GM18517 (cell line): ENCODE data around the gene MTCL3.

Experiments used
- ATAC-seq: cut with Tn5 transposase; IDR thresholded peaks from one replicate; pipeline ENCODE4 v1.9.1; 2021; ENCODE audit warnings: mild to moderate bottlenecking, moderate library complexity; ENCODE audit not compliant: unreplicated experiment

The MTCL3 gene

DNA sequence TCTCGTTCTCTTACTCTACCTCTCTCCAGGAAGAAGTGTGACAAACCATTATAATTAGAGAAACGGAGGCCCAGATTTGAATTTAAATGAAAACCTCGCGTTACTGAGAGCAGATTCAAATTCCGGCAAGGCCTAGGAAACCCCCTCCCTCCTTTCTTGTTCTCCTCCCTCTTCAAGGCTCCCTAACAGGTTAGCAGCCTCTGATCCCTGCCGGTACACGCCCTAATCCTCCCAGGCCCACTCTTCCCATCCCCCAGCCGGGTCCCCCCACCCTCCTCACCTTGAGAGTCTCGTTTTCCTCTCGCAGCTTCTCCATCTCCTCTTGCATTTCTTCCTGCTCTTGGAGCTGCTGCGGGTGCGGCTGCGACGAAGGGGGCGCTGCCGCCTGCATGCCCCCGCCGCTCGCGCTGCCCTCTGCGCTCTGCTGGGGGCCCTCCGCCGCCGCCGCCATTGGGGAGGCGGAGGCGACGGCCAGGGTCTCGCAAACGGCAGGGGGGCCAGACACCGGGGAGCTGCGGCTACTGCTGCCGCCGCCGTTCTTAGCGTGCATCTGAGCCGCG is 3.8 kb downstream of the MTCL3 start:
- ATAC-seq = peak; percentile 15

DNA sequence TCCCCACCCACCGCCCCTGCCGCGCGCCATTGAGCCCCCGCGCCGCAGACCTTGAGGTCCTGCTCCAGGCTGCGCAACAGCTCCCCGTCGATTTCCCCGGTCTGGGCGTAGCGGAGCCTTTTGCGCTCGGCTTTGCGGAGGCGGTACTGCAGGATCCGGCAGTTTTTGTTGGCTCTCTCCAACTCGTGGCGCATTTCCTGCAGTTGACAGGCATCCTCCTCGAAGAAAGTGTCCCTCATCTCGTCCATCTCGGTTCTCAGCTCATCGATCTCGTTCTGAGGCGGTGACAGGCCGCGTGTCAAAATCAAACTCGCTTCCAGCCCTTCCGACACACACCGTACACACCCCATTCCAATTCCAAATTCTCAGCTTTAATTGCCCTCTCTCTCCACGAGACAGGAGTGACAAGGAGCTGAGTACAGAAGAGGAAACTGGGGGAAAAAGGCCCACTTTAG is 4.3 kb downstream of the MTCL3 start:
- no peak for ATAC-seq

DNA sequence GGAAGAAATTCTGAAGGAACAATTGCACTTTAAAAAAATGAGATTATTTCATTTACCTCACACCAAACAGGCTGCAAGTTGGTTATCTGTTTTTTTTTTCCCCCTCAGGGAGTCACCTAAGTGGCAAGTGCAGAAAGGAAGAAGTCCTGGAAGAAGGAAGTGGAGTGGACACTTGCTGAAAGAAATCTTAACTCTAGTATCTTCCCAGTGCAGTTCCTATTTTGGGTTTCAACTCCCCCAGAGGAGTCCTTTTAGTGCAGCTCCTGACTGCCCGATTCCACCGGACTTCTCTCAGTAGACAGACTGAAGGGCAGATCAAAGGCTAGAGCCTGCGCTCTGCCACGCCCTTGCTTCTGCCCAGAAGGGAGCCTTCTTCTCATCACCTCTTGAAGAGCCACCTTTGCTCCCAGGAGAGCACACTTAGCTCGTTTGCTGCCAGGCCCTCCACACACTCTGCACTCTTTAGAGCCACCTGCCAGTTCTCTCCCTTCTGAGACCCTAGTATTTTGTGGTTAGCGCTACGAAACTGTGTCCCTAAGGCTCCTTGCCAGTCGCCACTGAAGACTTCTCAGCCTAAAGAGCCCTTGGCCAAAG is 4.9 kb downstream of the MTCL3 start:
- no peak for ATAC-seq

DNA sequence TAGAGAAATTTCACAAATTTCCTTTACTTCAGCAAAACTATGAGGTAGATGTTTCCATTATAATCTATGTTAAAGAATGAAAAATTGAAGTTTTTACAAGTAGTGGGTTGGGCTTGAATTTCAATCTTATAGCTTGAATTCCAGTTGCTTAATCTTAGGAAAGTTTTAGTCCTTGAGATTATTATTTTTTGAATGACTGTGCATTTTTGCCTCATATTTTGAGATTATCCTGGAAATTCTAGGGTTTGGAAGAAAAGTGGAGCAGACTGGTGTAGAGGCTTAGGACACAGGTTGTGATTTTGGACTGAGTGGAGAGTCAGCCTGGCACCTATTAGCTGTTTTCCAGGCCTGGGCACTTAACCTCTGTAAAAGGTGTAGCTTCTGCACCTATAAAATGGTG is 5.7 kb downstream of the MTCL3 start:
- no peak for ATAC-seq

DNA sequence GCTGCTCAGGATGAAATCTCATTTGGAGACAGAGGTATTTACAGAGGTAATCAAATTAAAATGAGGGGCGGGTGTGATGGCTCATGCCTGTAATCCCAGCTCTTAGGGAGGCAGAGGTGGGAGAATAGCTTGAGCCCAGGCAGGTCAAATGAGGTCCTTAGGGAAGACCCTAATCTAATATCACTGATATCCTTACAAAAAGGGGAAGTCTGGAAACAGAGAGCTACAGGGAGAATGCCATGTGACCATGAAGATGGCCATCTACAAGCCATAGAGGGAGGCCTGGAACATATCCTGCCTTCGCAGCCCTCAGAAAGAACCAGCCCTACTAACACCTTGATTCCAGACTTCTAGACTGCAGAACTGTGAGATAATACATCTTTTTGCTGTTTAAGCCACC is 8.3 kb downstream of the MTCL3 start:
- ATAC-seq = no peak

DNA sequence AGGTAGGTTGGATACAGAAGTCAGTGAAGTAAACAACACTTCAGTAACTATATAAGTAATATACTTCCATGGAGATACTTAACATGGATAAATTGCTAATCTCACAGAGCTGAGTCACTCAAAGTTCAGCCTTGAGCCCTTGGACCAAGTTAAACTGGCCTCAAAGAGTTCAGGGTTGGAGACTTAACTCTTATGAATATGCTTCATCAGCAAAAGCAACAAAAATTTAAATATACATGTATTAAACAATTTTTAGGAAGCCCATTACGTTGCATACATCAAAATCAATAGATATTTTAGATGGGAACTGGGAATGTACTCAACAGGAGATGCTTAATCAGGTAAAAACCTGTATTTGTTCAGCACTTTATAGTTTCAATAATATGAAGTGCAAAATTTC is 12.2 kb downstream of the MTCL3 start:
- no peak for ATAC-seq

DNA sequence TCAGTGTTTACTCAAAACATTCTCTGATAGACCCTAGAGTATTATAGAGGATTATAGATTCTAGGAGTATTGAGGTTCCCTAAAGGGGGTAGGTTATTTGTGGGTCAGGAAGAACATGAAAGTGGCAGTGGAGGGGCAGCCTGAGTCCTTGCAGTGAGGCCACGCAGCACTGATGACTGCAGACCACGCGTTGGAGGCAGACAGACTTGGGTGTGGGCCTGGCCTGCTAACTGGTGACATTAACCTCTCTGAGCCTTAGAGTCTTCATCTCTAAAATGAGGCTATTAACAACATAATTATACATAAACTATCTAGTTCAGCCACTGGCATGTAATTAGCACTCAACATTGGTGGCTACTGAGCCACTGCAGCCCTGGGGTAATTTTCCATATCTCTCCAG is 16.1 kb downstream of the MTCL3 start:
- ATAC-seq = no peak

DNA sequence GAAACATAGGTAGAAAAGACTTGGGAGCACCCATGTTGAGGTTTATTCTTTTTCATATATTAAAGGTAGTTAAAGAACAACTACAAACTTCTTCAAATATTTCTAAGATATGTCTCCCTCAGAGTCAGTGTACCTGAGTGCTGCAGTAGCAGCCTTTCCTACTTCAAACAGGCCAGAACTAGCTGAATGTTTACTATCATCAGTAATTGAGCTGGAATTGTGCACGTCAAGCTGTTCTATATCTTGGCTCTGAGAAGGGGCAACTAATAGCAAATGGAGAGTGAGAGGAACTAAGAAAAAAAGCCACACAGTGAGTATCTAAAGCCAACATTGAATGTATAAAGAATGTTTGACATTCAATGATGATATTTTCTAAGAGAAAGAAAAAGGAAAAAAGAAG is 21.7 kb downstream of the MTCL3 start:
- no peak for ATAC-seq

DNA sequence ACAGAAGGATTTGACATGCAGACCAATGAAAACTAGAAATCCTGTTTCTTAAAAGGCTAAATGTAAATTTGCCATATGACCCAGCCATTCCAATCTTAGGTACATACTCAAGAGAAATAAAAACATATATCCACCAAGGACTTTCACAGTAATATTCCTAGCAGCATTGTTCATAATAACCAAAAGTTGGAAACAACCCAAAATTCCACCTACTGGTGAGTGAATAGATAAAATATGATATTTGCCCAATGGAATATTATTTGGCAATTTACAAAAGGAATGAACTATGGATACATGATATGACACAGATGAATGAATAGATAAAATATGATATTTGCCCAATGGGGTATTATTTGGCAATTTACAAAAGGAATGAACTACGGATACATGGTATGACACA is 22.7 kb downstream of the MTCL3 start:
- no peak for ATAC-seq

DNA sequence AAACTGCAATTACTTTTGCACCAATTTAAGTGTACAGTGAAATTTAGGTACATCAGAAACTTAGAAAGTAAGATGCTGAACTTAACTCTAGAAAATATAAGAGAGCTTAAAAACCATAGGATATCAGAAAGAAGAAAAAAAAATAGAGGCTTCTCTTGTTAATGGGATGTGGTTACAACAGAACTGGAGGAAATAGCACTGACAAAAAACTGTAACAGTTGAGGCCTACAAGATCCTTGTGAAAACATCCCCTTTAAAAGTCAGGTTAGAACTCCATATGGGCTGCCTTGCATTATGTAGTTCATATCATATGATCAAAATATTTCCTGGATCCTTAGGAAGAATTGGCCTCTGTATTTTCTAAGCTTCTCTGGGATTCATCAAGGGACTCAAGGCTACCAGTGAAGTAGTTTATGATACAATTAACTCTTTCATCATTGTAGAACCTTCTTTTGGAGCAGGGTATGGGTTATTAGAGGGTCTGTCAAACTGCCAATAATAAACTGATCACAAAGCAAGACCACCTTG is 24.8 kb downstream of the MTCL3 start:
- no peak for ATAC-seq

DNA sequence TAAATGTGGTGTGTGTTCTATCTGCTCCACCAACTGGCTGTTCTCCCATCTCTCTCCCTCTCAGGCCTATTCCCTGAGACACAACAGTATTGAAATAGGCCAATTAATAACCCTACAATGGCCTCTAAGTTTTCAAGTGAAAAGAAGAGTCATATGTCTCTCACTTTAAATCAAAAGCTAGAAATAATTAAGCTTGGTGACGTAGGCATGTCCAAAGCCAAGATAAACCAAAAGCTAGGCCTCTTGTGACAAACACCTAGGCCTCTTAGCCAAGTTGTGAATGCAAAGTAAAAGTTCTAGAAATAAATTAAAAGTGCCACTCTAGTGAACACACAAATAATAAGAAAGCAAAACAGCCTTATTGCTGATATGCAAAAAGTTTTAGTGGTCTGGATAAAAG is 29.9 kb downstream of the MTCL3 start:
- ATAC-seq = no peak

DNA sequence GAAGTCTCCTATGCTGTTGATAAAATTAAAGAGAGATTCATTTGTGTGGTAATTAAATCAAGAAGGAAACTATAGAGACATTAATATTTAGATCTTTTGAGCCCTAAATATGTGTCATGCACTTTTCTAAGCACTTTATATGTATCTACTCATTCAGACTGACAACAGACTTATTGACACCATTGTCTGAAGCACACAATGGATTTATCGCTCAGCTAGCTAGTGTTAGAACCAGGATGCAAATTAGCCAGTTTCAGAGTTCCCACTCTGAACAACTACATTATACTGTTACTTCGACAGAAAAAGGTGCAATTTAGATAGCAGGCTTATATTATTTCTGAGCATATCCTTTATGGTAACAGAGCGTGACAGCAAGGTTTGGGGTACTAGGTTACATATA is 32.2 kb downstream of the MTCL3 start:
- ATAC-seq = no peak

DNA sequence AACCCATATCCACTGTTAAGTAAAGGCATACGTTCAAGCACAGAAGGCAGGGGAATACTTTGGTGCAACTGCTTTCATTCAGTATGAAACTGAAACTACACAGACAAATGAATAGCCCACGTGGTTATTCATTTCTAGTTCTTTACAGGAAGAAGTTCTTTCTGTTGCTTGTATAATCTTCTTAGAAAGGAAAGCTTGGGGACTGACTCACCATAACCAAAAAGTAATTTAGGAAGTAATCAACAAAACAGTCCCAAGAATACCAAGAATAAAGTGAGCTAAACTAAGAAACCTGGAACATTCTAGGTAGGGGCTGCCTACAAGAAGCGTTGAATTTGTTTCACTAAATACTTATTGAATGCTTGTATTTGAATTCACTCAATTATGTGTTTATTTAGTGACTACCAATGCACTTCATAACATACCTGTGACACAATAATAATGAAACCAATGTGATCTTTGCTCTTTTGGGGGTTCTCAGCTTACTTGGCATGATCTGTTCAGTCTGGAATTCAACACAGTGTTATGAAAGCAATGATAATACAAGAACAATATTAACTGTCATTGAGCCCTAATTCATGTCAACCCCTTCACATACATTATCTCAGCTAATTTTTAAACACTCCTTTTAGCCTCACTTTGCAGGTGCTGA is 34.8 kb downstream of the MTCL3 start:
- peak; percentile 99 for ATAC-seq

DNA sequence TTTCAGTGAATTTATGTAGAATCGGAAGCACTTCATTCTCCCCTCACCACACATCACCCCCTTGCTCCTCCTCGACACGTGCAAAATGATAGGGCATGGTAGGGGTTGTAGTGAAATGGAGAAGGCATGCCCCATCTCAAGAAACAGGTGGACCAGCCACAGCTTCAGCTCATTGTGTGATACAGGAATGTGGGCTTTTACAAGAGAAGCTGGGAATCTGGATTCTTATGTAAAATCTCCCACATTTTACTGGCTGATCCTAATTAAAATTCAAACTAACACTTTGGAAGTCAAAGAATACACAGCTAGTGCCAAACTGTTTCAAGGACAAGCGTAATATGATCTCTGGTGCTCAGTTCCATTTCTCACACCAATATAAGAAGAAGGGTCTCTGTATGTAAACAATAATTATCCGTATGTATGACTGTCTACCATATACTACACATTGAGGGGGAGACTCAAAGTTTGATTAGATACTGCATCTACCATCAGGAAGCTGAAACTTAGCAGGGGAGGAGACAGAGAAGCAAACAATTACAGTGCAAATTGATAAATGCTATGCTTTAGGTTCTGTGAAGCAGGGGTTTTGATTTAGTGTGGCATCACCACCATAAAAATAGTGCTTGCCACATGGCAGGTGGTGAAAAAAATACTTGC is 35.6 kb downstream of the MTCL3 start:
- ATAC-seq = peak; percentile 38

DNA sequence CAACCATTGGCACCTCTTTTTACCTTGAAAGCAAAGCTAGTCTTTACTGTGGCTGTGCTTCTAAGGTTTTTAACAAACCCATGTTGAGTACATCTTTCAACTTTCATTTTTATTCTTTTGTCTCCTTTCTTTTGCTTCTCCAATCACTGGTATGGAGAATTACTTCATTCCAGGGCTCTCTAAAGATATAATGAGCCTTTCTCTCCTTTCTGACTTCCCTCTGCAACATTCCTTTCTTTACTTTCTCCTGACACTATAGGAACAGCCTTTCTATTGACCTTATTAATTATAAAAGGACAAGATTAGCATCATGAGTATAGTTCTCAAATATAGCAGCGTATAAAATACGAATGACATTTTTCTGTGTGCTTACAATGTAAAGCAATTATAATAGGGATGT is 36.8 kb downstream of the MTCL3 start:
- no peak for ATAC-seq

DNA sequence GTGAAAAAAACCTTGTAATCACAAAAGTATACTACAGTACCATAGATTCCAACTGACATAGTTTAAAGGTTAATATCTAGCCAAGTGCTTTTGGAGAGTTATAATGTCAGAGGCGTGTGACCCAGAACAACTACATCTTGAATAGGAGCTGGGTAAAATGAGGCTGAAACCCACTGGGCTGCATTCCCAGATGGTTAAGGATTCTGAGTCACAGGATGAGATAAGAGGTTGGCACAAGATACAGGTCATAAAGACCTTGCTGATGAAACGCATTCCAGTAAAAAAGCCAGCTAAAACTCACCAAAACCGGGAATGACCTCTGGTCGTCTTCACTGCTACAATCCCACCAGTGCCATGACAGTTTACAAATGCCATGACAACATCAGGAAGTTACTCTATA is 37.5 kb downstream of the MTCL3 start:
- ATAC-seq = no peak

DNA sequence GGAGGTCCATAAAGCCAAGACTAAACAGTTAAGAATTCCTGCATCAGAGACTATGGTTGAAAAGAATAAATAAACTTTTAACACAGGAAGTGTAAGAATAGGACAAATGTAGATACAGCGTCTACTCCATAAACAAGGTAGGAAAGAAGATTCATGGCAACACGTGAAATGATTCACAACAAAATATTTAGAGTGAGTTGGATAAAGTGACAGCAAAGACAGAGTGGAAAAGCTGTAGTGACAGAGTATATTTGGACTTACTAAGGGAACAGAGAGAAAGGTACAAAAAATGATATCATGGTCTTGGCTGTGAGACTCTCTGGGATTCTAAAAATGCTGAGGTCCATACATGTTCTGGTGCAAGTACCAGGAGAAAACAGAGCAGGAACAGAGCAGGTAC is 38.0 kb downstream of the MTCL3 start:
- ATAC-seq = no peak

DNA sequence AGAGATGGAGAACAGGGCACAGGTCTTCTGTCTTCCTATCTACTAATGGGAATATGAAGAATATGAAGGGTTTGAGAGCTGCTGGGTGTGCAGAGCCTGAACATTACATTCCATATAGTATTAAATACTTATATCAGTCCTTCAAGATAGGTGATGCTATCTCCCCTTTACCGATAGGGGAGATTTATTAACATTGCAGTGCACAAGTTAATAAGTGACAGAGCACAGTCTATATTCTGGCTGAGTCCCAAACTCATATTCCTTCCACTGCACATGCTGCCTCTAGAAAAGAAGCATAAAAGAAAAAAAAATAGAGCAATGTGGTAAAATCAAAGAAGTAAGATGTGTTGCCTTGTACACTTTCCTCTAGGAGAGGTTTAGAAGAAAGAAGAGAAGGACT is 41.5 kb downstream of the MTCL3 start:
- ATAC-seq = no peak

DNA sequence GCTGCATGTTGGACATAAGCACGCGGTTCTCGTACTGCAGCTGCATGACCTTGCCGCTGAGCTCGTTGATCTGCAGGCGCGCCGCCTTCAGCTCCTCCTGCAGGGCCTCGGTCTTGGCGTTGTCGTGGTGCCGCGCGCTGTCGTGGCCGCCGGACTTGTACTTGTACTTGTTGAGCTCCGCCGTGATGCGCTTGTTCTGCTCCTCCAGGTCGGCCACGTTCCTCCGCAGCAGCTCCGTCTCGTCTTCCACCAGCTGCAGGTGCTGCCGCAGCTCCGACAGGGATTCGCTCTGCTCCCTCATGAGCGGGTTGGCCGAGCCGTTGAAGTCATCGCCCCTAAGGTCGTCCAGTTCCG is 43.3 kb downstream of the MTCL3 start:
- ATAC-seq = no peak

DNA sequence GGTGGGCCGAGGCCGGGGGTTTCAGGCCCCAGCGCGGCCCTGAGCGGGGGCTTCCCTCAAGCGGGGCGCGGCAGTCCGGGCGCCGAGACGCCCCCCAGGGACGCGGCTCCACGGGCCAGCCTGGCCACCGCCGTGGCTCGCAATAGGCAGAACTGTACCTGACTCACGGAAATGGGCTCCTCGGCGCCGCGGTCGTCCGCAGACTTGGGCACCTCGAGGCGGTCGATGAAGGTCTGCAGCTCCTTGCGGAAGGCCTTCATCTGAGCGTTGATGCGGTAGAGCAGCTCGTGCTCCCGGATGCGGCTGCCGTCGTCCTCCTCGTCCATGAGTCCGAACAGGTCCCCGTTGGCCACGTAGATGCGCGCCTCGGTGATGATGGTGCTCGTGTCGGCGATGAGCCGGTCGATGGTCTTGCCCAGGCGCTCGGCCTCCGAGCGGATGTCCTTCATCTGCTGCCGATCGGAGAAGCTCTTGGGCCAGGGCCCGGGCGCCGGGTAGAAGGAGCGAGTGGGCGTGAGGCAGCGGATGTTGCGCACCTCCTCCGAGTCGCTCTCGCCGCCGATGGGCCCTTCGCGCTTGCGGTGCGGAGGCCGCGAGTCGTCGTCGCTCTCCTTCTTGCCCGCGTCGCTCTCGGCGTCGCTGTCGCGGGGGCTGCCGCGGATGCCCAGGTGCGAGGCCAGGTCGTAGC is 43.9 kb downstream of the MTCL3 start:
- ATAC-seq = no peak
